GM10248 (cell line): ENCODE measurements around the gene SPI1.
A peak's percentile ranks its signal among the peaks of the same experiment; 100 is the strongest.

Source experiments
- CTCF ChIA-PET: fragments of 300-600 bp; sonication (Branson Sonifier 250); formaldehyde crosslinking; extraction: SDS; loops from one replicate; lab custom pipeline; 2021; ENCODE audit warnings: antibody characterized with exemption; lab: Yijun Ruan, JAX
- POLR2A ChIA-PET: fragments of 350-650 bp; sonication (Branson Sonifier 250); formaldehyde crosslinking; extraction: SDS; loops from one replicate; lab custom pipeline; 2020; ENCODE audit warnings: antibody characterized with exemption; lab: Yijun Ruan, JAX
- DNase-seq: peaks from one replicate; pipeline ENCODE4 v3.0.0; 2012; ENCODE audit errors: extremely low spot score
- CTCF ChIP-seq: IDR thresholded peaks from 2 replicates; pipeline ENCODE4 v1.5.1; 2012; ENCODE audit warnings: mild to moderate bottlenecking, low read depth; ENCODE audit errors: extremely low read depth, missing control alignments, control extremely low read depth

Gene SPI1

GRCh38 chr11:47399860-47400767 lies 21.8 kb upstream of the SPI1 start:
- POLR2A ChIA-PET: interaction anchor here (0.6 to 1.0 kb wide), 4 partner anchors 93 to 978 kb away, joined by 3 to 6 read pairs (median 4); no protein-coding TSS in a partner anchor
- CTCF ChIA-PET: interaction anchor here (0.7 to 7.0 kb wide), 9 partner anchors 10 to 221 kb away, joined by 3 to 44 read pairs (median 3); partner anchors contain the start of gene SPI1
- TF ChIP-seq CTCF: no peak
- peak; percentile 77 for DNase-seq

DNA sequence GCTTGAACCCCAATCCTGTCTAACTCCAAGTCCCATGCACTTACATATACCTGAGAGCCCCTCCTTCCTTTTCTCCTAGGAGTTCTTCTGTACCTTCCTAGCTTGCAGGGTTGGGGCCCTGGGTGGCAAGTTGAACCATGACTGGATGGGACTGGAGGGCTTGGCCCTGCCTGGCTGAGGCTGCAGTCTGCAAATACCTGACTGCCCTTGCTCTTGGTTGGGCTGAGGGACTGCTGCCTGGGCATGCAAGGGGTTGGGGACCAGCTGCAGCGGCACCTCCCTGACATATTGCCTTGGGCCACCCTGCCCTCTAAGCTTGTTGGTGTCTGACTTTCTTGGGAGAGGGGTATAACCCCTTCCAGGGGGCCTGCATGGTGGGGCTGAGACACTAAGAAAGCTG lies 20.2 kb upstream of the SPI1 start:
- no peak for TF ChIP-seq CTCF
- CTCF ChIA-PET: interaction anchor here (1.0 to 7.0 kb wide), 7 partner anchors 9 to 139 kb away, joined by 3 to 44 read pairs (median 6); no protein-coding TSS in a partner anchor
- POLR2A ChIA-PET: no interaction called here
- no peak for DNase-seq

DNA sequence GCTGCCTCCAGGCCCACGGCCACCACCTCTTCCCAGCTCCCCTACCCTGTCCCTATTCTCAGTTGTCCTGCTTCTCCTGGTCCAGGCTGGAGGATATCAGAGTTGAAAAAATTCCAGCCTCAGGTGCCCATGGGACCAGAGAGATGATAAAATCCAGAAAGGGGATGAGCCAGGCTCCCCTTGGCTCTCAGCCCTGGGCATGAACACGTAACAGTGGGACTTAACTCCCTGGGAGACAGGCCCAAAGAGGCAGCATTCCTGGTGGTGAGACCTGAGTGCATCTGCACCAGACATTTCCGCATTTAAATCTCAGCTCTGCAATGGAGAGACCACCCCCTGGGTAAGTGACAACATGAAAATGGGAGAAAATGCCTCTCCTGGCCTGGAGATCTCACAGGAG lies 19.7 kb upstream of the SPI1 start:
- DNase-seq: no peak
- CTCF ChIA-PET: interaction anchor here (1.3 to 7.0 kb wide), 4 partner anchors 9 to 24 kb away, joined by 5 to 44 read pairs (median 18); no protein-coding TSS in a partner anchor
- no peak for TF ChIP-seq CTCF
- POLR2A ChIA-PET: no interaction called here

DNA sequence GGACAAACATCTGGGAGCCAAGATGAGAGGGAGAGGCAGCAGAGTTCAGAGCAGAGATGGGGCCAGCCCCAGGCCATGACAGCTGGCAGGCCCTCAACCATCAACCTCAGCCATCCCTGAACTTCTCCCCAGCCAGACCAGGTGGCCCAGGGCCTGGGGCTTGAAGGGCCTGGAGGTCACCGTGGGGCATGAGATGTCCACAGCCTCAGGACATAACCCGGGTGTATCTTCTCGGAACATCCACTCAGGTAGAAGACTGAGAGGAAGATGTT lies 17.6 kb upstream of the SPI1 start:
- ChIA-PET CTCF (no interaction called here), POLR2A (no interaction called here)
- no peak for TF ChIP-seq CTCF
- no peak for DNase-seq

DNA sequence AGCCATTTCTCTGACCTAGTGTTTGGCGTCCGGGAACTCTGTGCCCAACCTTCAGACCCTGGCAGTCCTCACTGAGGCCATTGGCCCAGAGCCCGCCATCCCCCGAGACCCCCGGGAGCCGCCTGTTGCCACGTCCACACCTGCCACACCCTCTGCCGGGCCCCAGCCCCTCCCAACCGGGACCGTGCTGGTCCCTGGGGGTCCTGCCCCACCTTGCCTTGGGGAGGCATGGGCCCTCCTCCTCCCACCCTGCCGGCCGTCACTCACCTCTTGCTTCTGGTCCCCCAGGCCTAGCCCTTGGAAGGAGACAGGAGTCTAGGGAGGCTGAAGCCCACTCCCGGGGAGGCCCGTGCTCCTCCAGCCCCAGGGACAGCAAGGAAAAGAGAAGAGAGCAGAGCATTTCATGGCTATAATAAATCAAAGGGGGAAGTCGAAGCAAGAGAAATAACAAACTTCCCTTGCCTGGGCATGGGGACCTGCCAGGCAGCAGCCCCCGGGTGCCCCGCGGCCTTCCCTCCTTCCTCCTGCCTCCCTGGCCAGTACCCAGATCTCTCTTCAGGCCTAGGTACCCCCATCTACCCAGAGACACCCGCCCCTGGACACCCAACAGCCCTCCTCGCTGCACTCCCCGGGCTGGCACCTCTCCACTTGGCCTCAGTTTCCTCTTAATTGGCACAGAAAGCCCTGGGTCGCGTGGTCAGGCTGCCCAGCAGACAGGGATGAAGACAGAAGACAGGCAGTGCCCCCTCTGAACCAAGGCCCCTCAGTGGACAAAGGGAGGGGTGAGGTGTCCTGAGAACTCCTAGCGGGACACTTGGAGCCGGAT lies 17.1 kb upstream of the SPI1 start:
- TF ChIP-seq CTCF: no peak
- POLR2A ChIA-PET: no interaction called here
- DNase-seq: no peak
- CTCF ChIA-PET: interaction anchor here (4.7 to 10.0 kb wide), 2 partner anchors 12 to 23 kb away, joined by 24 to 92 read pairs; partner anchors contain the start of gene SLC39A13

DNA sequence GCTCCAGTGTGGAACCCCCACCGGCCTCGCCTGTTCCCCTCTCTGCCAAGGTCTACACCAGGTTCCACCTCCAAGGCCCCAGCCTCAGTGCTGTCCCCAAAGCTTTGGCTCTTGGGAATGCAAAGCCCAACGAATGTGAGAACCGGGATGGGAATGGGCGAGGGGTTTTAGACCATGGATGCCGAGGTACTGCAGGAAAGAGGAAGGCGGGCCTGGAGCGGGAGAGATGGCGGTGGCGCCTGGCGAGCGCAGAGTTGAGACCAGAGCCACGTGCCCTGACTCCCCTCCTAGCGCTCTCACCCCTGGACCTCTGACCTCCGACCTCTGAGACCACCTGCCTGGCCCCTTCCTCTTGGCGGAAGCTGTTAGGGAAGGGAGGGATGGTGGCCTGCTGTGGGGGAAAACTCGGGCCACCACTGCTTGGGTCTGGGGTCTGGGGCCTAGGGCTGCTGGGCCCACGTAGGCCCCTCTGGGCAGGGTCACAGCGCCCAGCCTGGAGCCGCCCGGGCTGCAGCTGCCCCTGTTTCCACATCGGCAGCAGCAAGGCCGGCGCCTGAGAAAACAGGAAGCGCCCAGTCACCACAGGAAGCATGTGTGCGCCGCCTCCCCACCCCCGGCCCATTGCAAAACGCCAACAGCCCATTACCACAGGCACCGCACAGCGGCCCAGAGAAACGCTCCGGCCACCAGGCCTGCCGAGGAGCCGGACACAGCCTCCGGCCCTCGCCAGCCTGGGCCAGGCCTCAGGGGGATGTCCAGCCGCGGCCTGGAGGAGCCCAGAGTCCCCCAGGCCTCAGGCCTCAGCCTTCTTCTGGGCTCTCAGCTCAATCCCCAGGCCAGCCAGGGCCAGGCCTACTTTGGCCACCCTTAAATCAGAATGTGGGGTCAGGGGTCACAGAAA lies 16.2 kb upstream of the SPI1 start:
- peak; percentile 87 for DNase-seq
- POLR2A ChIA-PET: no interaction called here
- no peak for TF ChIP-seq CTCF
- CTCF ChIA-PET: interaction anchor here (1.7 to 10.0 kb wide), 3 partner anchors 13 to 179 kb away, joined by 4 to 92 read pairs (median 24); partner anchors contain the start of gene SLC39A13
